NOMO-1 treated with dmso at 0.1 percent for 144 hours (cell line): ENCODE data around the gene AZIN2.

Experiments
- DNase-seq: peaks from one replicate; lab custom pipeline; 2025; ENCODE audit not compliant: unreplicated experiment; lab: John Stamatoyannopoulos, UW

Gene AZIN2

DNA sequence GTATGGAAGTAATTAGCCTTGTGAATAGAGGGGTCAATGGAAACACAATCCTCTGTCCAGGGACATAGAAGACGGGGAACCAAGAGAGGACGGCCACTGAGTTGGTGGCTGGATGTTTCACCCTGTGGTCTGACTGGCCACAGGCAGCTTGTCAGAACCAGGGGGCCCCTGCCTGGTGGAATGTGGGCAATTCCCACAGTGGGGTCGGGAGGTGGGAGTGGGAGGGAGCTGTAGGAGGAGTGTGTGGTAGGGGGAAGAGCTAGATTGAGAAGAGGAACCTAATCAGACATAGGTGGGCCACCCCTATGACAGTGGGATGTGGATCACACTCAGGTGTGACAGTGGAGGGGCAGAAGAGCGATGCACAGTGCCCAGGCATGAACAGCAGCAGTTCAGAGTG lies 69.6 kb downstream of the AZIN2 start:
- no peak for DNase-seq

- no peak for DNase-seq
Measured at GRCh38 chr1:33151116-33151515, 70.2 kb downstream of the AZIN2 start.

DNA sequence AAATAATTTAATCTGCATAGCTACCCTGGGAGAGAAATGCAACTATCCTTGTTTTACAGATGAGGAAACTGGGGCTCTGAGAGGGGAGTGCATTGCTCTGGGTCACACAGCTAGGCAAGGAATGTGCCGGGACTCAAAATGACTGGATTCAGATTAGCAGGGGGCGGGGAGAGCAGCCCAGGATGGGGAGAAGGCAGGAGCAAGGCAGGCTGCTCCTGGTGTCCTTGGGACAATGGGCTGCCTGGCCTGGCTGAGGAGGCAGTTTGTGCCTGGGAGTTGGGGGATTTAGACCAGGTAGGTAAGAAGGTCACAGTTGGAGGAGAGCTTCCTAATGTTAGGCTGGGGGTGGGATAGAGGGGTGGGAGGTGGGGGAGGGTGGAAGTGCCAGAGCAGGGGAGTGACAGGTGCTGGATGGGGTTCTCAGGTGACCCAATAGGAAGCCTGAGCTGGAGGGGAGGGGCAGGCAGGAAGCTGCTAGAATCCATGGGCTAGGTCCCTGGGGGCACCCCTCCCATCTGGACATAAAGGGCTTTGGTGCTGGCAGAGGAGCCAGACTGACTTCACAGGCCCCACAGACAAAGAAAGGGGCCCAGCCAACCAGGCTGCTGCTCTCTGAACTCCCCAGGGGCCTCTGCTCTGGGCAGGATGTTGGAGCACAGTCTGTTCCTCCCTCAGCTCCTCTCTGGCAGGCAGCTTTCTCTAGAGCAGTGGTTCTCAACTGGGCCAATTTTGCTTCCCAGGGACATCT lies 71.9 kb downstream of the AZIN2 start:
- DNase-seq, result no peak

GRCh38 chr1:33153650-33154049 lies 72.7 kb downstream of the AZIN2 start:
- DNase-seq, result no peak

GRCh38 chr1:33155877-33156538 lies 75.1 kb downstream of the AZIN2 start:
- no peak for DNase-seq

- no peak for DNase-seq
Measured at GRCh38 chr1:33157131-33157530, 76.2 kb downstream of the AZIN2 start.

DNA sequence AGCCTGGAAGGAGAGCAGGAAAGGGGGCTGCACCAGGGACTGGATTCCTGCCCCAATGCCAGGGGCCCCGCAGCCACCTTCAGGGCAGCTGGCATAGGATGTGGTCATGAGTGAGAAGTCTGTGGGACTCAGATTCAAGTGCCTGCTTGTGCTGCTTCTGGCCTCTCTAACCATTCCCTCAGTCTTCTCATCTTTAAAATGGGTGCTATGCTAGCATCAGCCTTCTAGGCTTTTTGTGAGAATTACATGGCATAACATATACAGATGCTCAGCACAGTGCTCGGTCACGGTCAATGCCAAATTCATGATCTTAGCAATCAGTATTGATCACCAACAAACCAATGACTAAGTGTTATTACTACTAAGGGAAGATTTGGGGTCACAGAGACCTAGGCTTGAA lies 77.4 kb downstream of the AZIN2 start:
- no peak for DNase-seq

DNA sequence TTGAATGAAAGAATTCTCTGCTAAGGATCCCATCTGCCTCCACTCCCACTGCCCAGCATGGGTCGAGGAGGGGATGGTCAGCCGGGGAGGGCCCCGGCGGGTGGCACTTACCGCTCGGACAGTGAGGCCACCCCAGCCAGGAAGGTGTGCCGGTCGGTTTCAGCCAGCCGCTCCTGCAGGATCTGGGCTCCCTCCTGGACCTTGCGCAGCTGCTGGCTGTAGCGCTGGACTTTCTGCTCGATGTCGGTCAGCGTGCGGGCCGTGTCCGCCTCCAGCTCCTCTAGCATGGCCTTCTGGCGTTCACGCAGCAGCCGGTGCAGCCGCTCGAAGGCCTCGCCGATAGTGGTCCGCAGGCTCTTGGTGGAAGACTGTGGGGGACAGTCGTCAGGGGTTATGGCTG lies 78.6 kb downstream of the AZIN2 start:
- DNase-seq, result no peak

DNA sequence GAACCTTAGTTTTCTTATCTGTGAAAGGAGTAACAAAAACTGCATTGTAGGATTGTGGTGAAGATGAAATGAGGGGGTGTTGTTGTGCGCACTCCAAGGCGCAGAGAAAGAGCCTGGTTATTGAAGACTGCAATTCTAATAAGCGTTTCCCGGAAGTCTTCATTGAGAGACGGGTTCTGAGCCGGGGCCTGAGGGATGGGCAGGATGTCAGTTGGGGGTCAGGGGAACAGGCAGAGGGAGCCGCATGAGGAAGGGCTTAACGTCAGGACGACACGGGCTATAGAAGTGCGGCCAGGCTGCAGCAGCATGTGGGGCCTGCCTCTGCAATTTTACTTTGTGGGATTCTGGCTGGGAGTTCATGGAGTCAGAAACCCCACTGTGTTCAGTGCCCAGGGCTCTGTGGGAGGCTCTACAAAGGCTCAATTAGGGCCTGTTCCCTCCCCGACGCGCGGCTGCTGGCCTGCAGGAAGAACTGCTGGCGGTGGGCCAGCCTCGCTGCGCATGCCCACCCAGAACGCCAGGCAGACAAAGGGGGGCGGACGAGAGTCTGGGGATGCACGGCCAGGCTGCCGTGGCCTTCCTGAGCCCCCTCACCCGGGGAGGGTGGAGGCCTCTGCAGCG lies 80.2 kb downstream of the AZIN2 start:
- no peak for DNase-seq

- no peak for DNase-seq
Measured at GRCh38 chr1:33162141-33162540, 81.2 kb downstream of the AZIN2 start.

- DNase-seq, result no peak
Measured at GRCh38 chr1:33163621-33164519, 82.9 kb downstream of the AZIN2 start.

DNA sequence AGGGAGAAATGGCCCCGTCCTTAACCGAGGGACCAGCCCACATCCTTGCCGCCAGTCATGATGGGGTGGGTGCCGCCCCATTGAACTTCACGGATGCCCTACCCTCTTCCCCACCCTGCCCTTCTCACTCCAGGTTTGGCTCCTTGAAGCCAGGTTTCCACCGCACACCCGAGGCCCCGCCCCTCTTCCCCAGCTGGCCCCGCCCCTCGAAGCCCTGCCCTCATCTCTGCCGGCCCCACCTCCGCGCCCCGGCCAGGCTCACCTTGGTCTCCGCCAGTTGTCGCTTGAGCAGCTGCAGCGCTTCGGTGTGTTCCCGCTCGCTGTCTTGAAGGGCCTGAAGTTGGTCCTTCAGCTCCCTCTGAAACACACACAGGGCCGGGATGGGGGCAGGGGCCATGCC lies 84.3 kb downstream of the AZIN2 start:
- no peak for DNase-seq

DNA sequence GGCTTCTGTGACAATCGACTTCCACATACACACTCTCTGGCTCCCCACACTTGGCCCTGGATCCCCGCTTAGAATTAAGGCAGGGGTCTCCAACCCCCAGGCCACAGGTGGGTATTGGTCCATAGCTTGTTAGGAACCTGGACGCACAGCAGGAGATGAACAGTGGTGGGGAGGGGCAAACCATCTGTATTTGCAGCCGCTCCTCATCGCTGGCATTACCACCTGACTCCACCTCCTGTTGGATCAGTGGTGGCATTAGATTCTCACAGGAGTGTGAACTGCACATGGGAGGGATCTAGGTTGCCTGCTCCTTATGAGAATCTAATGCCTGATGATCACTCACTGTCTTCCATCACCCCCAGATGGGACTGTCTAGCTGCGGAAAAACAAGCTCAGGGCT lies 84.9 kb downstream of the AZIN2 start:
- DNase-seq, result no peak

DNA sequence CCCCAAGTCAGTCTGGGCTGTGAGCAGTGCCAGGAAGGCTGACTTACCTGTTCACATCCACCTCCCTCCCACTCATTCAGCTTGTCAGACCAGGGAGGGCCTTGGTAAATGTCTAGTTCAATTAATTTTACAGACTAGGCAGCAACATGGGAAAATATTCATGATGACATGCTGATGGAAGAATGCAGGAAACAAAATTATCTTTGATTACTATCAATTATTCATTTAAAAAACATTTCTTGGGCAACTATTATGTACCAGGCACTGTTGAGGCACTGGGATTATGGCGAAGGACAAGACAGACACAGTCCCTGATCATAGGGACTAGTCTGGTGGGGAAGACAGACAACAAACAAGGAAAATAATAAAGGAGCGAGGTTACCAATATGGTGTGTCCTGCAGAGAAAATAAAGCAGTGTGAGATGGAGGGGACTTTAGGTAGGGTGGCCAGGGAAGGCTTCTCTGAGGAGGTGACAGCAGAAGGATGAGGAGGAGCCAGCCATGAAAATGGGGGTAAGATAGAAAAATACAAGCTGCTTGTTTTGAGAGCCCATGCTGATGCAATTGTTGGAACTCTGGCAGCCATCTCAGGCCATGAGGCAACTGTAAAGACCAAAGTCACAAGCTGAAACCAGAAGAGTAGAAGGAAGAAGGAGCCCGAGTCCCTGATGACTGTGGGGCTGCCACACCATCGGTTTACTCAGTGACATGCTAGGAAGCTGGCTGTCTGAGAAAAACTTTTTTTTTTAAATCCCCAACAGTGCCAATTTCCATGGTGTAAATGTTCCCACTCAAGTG lies 86.9 kb downstream of the AZIN2 start:
- no peak for DNase-seq

GRCh38 chr1:33168556-33169289 lies 87.8 kb downstream of the AZIN2 start:
- no peak for DNase-seq

GRCh38 chr1:33169290-33170055 lies 88.5 kb downstream of the AZIN2 start:
- DNase-seq, result no peak
